Hepatocyte (in vitro differentiated cells): ENCODE data around the gene TRPV3. TPM values are rescaled to one million over a fixed set of nuclear protein-coding genes. Genes with fewer than 3 reads are reported as not detected.

Experiments
- DNase-seq: peaks from one replicate; pipeline ENCODE4 v3.0.0-alpha.2; 2016; ENCODE audit warnings: low spot score
- H2AFZ ChIP-seq: fragments of 200-600 bp; sonication (generic); 2 replicates; pipeline ENCODE4 v1.6.0; 2016; ENCODE audit warnings: antibody characterized with exemption, mild to moderate bottlenecking
- H3K27ac ChIP-seq: fragments of 200-600 bp; sonication (generic); 2 replicates; pipeline ENCODE4 v1.5.1; 2016; ENCODE audit warnings: mild to moderate bottlenecking
- H3K27me3 ChIP-seq: fragments of 200-600 bp; sonication (generic); 2 replicates; pipeline ENCODE4 v1.6.1; 2016
- H3K36me3 ChIP-seq: fragments of 200-600 bp; sonication (generic); replicated peaks from 2 replicates; pipeline ENCODE4 v1.5.1; 2016; ENCODE audit warnings: low read depth; ENCODE audit not compliant: insufficient read depth
- H3K4me1 ChIP-seq: fragments of 200-600 bp; sonication (generic); 2 replicates; pipeline ENCODE4 v1.5.1; 2016; ENCODE audit warnings: mild to moderate bottlenecking, moderate library complexity; ENCODE audit not compliant: insufficient read depth
- H3K4me2 ChIP-seq: fragments of 200-600 bp; sonication (generic); 2 replicates; pipeline ENCODE4 v1.6.0; 2016
- H3K4me3 ChIP-seq: fragments of 200-600 bp; sonication (generic); 2 replicates; pipeline ENCODE4 v1.5.1; 2016; ENCODE audit warnings: mild to moderate bottlenecking
- H3K79me2 ChIP-seq: fragments of 200-600 bp; sonication (generic); 2 replicates; pipeline ENCODE4 v1.6.0; 2017; ENCODE audit warnings: mild to moderate bottlenecking
- H3K9me2 ChIP-seq: fragments of 200-600 bp; sonication (generic); replicated peaks from 2 replicates; pipeline ENCODE4 v1.6.0; 2017; ENCODE audit warnings: mild to moderate bottlenecking; ENCODE audit not compliant: insufficient read depth
- H3K9me3 ChIP-seq: fragments of 200-600 bp; sonication (generic); 2 replicates; pipeline ENCODE4 v1.5.1; 2016; ENCODE audit warnings: low read depth, mild to moderate bottlenecking
- H4K20me1 ChIP-seq: fragments of 200-600 bp; sonication (generic); 2 replicates; pipeline ENCODE4 v1.6.0; 2016; ENCODE audit warnings: mild to moderate bottlenecking; ENCODE audit not compliant: insufficient read depth, poor library complexity, severe bottlenecking
- EZH2 ChIP-seq: fragments of 200-600 bp; sonication (generic); IDR thresholded peaks from 2 replicates; pipeline ENCODE4 v1.6.1; 2016; ENCODE audit warnings: antibody characterized with exemption, mild to moderate bottlenecking, borderline replicate concordance
- EZH2phosphoT487 ChIP-seq: fragments of 200-600 bp; sonication (generic); IDR thresholded peaks from one replicate; pipeline ENCODE4 v1.6.1; 2018; ENCODE audit warnings: antibody characterized with exemption, mild to moderate bottlenecking, low read depth, moderate library complexity; ENCODE audit not compliant: unreplicated experiment, severe bottlenecking
- WGBS: methylation state at CpG from one replicate; pipeline ENCODE4 v1.1.6; 2016; ENCODE audit warnings: low lambda C conversion rate; ENCODE audit errors: missing lambda C conversion rate; 5-methylcytosine and 5-hydroxymethylcytosine counted together
- polyA plus RNA-seq: library from polyadenylated mRNA; unstranded; fragments of >200 nt; fragmentation: Nextera tagmentation; extraction: Ambion mirVana; gene quantifications from 2 replicates; pipeline ENCODE4 v1.2.1, GENCODE V29; 2016
- total RNA-seq: library from RNA; depleted of rRNA; stranded (reverse); fragments of >200 nt; gene quantifications from 2 replicates; pipeline ENCODE4 v1.2.3, GENCODE V29; 2014
- TF ChIP-seq, protein P1 (sequence below): fragments of 200-600 bp; sonication (generic); IDR thresholded peaks from 2 replicates; pipeline ENCODE4 v1.5.1; 2016; ENCODE audit warnings: antibody characterized with exemption, mild to moderate bottlenecking; ENCODE audit not compliant: poor library complexity

The TRPV3 gene
- total and polyA plus RNA-seq, 2 experiments from 2014 or later: 1.4 to 2.6 TPM

DNA sequence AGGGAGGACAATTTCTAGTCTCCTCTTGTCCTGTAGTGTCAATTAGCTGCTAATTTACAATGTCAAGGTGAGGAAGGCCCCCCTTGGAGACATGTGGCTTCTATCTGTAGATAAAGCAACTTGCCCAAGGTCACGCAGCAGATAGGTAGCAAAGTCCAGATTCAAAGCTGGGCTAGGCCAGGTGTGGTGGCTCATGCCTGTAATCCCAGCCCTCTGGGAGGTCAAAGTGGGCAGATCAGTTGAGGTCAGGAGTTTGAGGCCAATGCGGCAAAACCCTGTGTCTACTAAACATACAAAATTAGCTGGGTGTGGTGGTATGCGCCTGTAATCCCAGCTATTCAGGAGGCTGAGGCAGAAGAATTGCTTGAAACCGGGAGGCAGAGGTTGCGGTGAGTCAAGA lies 11.1 kb downstream of the TRPV3 start:
- Histone ChIP-seq H3K36me3 (no peaks in the 10 kb centered on the region), H4K20me1 (no peaks in the 10 kb centered on the region), H2AFZ (no peak overlapping the region), H3K4me3 (no peak overlapping the region), H3K4me2 (no peak overlapping the region), H3K9me2 (no peaks in the 10 kb centered on the region), H3K27me3 (no peaks in the 10 kb centered on the region), H3K79me2 (no peaks in the 10 kb centered on the region), H3K4me1 (no peaks in the 10 kb centered on the region), H3K9me3 (no peaks in the 10 kb centered on the region), H3K27ac (no peak overlapping the region)
- no peak for TF ChIP-seq EZH2phosphoT487
- TF ChIP-seq, protein P1, sequence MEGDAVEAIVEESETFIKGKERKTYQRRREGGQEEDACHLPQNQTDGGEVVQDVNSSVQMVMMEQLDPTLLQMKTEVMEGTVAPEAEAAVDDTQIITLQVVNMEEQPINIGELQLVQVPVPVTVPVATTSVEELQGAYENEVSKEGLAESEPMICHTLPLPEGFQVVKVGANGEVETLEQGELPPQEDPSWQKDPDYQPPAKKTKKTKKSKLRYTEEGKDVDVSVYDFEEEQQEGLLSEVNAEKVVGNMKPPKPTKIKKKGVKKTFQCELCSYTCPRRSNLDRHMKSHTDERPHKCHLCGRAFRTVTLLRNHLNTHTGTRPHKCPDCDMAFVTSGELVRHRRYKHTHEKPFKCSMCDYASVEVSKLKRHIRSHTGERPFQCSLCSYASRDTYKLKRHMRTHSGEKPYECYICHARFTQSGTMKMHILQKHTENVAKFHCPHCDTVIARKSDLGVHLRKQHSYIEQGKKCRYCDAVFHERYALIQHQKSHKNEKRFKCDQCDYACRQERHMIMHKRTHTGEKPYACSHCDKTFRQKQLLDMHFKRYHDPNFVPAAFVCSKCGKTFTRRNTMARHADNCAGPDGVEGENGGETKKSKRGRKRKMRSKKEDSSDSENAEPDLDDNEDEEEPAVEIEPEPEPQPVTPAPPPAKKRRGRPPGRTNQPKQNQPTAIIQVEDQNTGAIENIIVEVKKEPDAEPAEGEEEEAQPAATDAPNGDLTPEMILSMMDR: no peak
- TF ChIP-seq EZH2: no peak
- no peak for DNase-seq
- 70% methylated on average over 5 of the region's 5 CpGs for WGBS

DNA sequence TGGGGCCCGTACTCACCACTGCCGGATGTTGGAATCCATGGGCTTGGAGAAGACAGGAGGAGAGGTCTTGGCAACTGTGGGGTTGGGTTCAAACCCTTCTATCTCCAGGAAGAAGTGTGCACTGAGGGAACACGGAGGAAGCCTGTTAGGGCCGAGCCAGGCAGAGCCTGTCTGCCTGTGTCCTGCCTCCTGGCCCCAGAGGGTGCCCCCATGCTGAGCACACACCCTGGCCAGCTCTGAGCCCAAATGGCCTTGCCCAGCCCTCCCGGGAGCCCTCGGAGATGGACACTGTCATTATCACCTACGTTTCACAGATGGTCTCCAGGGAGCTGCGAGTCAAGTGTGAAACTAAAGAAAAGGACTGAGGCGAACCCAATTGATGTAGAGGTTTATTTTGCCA lies 12.5 kb downstream of the TRPV3 start:
- no peaks in the 10 kb centered on the region for H3K36me3 ChIP-seq
- H3K4me1 ChIP-seq: no peaks in the 10 kb centered on the region
- WGBS: 75% methylated on average over 9 of the region's 9 CpGs
- no peaks in the 10 kb centered on the region for H3K9me3 ChIP-seq
- H3K27me3 ChIP-seq: no peaks in the 10 kb centered on the region
- no peak overlapping the region for H3K27ac ChIP-seq
- TF ChIP-seq EZH2 (no peak), EZH2phosphoT487 (no peak)
- TF ChIP-seq, protein P1: no peak
- no peaks in the 10 kb centered on the region for H3K9me2 ChIP-seq
- H4K20me1 ChIP-seq: no peaks in the 10 kb centered on the region
- no peak overlapping the region for H2AFZ ChIP-seq
- no peaks in the 10 kb centered on the region for H3K79me2 ChIP-seq
- H3K4me3 ChIP-seq: no peak overlapping the region
- no peak overlapping the region for H3K4me2 ChIP-seq
- DNase-seq: no peak

DNA sequence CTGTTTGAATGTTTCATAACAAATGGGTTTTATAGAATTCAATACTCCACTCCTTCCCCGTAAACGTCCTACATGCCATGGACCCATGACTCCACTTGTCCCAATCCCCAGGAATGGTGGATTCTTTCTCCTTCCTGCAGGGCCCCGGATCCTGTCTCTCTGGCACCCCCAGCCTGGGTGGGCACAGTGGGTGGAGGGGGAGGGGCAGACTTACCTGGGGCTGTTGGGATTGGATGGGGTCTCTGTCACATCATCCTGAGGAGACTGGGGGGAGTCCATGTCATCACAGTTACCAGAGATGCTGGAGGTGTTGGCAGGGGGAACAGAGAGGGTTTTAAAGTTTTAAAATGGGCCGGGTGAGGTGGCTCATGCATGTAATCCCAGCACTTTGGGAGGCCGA lies 13.2 kb downstream of the TRPV3 start:
- no peaks in the 10 kb centered on the region for H3K9me3 ChIP-seq
- no peaks in the 10 kb centered on the region for H3K9me2 ChIP-seq
- no peaks in the 10 kb centered on the region for H3K4me1 ChIP-seq
- TF ChIP-seq, protein P1: no peak
- no peak for TF ChIP-seq EZH2phosphoT487
- no peak for TF ChIP-seq EZH2
- H3K4me3 ChIP-seq: no peak overlapping the region
- peak; percentile 3 for DNase-seq
- WGBS: 98% methylated on average over 5 of the region's 5 CpGs
- H3K4me2 ChIP-seq: no peak overlapping the region
- no peak overlapping the region for H2AFZ ChIP-seq
- no peaks in the 10 kb centered on the region for H4K20me1 ChIP-seq
- H3K27me3 ChIP-seq: no peaks in the 10 kb centered on the region
- no peaks in the 10 kb centered on the region for H3K36me3 ChIP-seq
- H3K27ac ChIP-seq: no peak overlapping the region
- no peaks in the 10 kb centered on the region for H3K79me2 ChIP-seq

DNA sequence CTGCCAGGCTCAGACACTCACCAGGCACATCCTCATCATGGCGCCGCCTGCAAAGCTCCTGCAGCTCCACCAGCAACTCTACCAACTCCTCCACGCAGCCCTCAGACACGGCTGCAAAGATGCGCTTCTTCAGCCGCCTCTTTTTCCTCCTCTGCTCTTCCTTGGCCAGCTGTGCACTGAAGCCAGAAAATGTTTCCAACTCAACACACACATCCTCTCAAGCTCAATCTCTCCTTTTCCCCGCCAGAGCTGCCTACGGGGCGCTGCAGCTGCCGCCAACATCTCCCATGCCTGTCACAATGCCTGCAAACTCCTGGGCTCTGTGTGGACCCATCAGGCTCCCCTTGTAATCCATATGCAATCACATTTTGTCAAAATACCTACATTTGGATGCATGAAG lies 14.2 kb downstream of the TRPV3 start:
- Histone ChIP-seq H3K79me2 (no peaks in the 10 kb centered on the region), H3K27ac (no peak overlapping the region), H3K4me2 (no peak overlapping the region), H3K9me3 (no peaks in the 10 kb centered on the region), H3K4me1 (no peaks in the 10 kb centered on the region), H3K9me2 (no peaks in the 10 kb centered on the region), H2AFZ (no peak overlapping the region), H3K4me3 (no peak overlapping the region), H4K20me1 (no peaks in the 10 kb centered on the region), H3K27me3 (no peaks in the 10 kb centered on the region), H3K36me3 (no peaks in the 10 kb centered on the region)
- DNase-seq: peak; percentile 2
- TF ChIP-seq, protein P1: no peak
- TF ChIP-seq EZH2: no peak
- 88% methylated on average over 10 of the region's 10 CpGs for WGBS
